SIG-M5 treated with dmso at 0.1 percent for 504 hours (cell line): ENCODE results near the gene ZNF415.
A peak's percentile ranks its signal among the peaks of the same experiment; 100 is the strongest.
"Not testable (repeated sequence)": the region's sequence is repeated elsewhere in the genome, so short reads cannot be mapped to it uniquely, and the experiment has no call there.

Experiments
- DNase-seq: peaks from one replicate; lab custom pipeline; 2025; ENCODE audit not compliant: unreplicated experiment; lab: John Stamatoyannopoulos, UW

Gene ZNF415

DNA sequence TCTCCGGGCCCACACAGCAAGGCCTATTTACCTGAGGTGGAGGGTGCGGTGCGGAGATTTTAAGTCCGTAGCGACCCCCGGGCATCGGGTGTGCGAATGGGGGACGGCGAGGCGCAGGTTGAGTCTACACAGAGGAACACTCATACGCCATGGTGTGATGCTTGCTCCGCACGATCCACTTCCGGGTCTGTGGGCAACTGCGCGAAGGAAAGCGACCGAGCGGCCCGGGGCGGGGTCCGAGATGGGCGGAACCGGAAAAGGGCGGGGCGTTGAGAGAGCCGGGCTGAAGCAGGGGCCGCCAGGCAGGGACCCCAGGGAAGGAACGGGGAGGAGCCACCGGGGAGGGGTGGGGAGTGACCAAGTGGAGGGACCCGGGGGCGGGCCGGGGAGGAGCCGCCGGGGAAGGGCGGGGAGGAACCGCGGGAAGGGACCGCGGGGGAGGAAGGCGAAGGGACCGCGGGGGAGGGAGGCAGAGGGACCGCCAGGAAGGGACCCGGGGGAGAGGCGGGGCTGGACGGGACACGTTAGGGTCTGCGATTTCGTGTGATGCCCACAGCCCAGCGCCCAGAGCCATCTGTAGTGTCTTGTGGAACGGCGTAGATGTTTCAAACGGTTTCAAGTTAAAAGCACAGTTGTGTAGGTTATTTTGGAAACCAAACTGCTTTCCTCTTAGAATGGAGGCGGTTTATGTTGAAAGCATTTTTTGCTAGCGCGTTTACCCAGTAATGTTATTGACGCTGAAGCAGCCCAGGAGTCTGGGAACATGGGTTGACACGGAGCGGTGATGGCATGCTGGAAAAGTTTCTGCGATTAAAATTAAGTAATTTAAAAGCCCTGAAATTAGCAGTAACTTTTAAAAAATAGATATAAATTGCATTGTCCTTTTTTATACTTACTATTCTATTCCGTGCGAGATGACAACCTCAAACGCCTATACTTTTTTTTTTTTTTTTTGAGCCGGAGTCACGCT lies 29.2 kb downstream of the ZNF415 start, which contains the start of gene ZNF160:
TSS of gene ZNF160 (minus strand) at position 189 of the 970 bp plus-strand sequence. CDS start 17,146 bp downstream, outside the sequence.
- peak; percentile 71 for DNase-seq

DNA sequence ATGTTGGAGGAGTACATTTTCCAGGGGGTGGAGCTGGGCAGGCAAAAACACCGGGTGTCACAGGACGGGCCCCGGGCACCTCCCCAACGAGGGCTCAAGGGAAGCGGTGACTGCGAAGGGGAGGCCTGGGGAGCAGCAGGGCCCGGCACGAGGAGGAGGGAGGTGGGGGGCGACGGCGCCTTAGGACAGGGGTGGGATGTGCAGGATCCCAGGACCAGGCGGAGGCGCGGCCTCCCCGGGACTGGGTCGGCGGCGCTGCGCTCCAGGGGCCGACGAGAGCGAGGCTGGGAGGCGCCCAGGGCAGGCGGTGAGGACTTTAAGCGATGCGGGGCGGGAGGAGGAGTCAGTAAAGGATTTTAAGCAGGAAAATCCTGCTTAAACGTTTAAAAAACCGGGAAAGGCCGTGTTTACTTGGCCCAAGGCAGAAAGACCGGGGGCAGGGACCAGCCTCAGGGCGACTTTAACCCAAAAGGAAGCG lies 29.9 kb downstream of the ZNF415 start:
- no peak for DNase-seq

DNA sequence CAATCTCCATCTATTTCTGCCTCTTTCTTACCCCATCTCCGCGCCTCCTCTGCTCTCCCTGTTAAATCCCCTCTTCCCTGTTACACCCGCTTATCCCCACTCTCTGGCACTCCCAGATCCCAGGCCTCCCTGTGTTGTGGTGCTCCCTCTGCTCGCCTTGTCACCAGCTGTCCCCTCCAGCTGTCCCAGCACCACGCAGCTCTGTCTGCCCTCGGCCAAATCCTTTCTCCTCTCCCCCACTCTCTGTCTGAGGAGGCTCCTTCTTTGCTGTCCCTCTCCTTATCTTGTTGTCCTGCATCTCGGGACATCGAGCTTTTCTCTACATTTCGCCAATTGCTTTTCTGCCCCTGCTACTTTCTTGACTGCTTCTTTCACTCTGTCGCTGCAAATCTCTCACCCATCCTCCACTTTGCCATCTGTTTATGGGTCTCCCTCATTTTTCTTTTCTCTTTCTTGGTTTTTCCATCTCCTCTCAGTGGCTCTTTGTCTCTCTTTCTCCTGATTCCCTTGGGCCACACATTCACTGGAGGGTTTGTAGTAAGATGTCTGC lies 30.4 kb downstream of the ZNF415 start:
- DNase-seq, result no peak

DNA sequence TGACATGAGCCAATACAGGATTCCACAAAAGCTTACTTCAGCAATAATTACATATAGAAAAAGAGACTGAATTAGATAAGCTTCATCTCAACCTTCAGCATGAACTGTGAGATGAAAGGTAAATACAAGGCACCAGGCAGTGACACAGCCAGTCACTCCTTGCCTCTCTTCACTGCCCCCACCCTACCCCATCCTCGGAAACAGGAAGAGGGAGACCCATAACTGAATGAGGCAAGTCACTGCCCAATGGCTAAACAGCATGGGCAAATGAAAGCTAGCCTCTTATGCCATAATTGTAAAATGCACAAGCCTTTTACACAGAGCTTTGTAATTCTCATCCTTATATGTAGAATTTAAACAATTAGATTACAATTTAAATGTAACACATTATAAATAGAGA lies 31.2 kb downstream of the ZNF415 start:
- DNase-seq, result no peak

DNA sequence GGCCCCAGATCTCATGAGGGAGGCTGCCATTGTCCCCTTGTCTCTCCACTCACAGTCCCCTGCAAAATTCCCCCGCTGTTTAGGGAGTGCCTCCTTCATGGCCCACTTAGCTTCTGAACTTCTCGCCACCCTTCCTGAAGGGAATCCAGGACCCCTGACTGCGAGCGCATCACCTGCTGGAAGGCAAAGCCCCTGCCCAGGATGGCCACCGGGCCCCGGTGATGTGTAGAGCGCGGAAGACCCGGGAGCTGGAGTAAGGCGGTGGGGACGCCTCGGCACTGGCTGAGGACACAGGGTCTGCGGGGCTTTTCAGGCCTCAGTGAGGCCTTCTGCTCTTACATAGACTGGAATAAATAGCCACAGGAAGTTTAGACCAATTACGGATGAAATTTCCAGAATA lies 34.1 kb downstream of the ZNF415 start:
- DNase-seq, result not testable (repeated sequence)

GRCh38 chr19:53096982-53097690 lies 35.6 kb downstream of the ZNF415 start:
- not testable (repeated sequence) for DNase-seq

DNA sequence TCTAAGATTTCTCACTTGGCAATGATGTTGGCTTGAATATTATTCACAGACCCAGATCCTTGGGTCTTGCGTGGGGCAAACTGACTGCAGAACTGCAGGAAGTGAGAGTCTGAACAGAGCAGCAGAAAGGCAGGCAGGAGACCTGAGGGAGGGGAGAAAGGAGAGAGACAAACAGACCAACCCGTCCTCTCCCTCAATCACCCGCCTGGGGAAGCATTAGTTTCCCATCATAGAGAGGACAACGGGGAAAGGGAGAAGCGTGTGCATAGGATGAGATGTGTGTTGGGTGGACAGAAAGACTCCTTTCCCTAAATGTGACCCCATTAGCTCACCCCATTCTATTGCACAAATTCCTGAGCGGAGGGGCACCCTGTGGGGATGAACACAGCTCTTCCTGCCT lies 36.1 kb downstream of the ZNF415 start:
- DNase-seq, result not testable (repeated sequence)

GRCh38 chr19:53094754-53095575 lies 37.7 kb downstream of the ZNF415 start:
- DNase-seq, result no peak

GRCh38 chr19:53092723-53093122 lies 40.0 kb downstream of the ZNF415 start:
- DNase-seq, result no peak

DNA sequence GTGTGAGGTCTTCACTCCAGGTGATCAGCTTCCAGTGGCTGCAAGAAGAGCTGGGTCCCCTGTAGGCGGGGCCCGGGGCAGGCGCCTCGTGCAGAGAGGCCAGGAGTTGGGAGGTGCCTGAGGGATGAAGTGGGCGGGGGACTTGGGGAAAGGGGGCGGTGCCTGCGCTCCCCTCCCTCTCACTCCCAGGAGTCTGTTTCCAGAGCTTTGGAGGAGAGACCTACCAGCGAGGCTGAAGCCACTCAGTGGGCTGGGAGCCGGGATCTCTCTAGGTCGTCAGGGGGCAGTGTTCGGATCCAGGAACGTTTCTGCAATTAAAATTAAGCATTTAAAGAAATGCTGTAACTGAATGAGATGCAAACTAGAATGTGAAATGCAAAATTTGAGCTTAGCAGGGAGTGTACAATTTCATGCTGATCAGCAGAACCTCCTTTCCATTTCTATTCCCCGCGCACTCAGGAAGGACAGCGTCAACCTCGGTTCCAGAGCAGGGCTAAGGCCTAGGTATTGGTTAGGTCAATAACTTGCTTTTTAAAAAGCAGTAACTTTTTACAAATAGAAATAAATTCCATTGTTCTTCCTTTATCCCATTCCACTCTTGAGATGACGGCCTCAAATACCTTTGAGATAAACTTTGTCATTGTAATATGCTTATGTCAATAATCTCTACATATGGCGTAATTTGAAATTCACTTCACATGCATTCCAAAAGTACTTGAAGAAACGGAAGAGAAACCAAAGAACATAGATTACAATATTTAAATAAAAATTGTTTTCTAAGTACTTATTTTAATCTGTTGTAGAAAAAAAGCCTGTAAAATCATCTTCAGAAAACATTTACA lies 41.1 kb downstream of the ZNF415 start:
- DNase-seq, result no peak

- no peak for DNase-seq
These were observed 44.6 kb downstream of the ZNF415 start for GRCh38 chr19:53088091-53088490.

DNA sequence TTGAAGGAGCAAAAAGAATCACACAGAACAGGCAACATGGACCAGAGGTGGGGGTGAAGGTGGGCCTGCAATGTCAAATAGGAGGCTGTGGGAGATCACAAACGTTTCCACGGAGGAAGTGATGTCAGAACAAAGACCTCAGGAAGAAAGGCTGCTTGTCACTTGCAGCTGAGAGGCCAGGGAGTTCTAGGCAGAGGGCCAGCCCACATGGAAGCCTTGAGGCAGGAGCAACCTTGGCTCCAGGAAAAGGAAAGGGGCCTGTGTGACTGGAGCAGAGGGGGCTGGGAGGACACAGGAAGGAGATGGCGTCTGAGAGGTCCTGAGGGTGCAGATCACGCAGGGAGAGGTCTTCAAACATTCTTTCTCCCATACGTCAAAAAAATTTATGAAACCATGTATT lies 45.8 kb downstream of the ZNF415 start:
- DNase-seq, result no peak

DNA sequence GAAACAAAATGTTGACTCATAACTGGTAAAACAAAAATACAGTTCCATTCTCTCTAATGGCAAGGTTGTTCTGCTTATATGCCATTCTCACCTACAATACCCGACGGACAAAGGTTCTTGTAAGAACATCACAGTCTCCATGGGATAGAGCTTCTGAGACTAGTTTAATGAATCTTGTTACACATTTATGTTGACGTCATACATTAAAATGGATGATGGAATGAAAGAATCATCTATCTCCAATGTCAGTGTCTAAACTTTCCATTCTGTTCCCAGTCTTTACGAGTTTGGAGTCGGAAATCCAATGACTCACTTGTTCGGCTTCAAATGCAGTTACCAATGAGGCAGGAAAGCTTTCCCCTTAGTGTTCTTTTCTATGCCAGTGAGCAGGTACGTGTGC lies 47.2 kb downstream of the ZNF415 start:
- DNase-seq, result no peak

DNA sequence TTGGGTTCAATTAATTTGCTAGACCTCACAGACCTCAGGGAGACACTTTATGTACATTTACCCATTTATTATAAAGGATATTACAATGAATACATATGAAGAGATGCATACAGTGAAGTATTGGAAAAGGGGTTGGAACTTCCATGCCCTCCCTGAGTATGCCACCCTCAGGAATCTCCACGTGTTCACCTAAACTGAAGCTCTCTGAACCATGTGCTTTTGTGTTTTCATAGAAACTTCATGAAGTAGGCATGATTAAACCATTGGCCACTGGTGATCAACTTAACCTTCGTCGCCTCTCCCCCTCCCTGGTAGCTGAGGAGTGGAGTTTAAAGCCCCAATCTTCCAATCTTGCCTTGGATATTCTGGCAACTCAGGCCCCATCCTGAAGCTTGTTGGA lies 49.8 kb downstream of the ZNF415 start:
- DNase-seq, result no peak

DNA sequence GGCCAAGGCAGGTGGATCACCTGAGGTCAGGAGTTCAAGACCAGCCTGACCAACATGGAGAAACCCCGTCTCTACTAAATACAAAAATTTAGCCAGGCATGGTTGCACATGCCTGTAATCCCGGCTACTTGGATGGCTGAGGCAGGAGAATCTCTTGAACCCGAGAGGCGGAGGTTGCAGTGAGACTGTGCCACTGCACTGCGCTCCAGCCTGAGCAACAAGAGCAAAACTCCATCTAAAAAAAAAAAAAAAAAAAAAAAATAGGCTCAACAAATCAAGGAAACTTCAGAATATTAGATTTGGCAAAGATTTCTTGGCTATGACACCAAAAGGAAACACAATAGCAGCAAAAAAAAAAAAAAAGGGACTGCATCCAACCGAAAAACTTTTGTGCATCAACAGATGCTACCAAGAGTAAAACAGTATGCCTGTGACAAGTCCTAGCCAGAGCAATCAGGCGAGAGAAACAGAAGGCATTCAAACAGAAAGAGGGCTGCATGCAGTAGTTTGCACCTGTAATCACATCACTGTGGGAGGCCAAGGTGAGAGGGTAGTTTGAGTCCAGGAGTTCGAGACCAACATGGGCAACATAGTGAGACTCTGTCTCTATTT lies 53.3 kb downstream of the ZNF415 start:
- no peak for DNase-seq

DNA sequence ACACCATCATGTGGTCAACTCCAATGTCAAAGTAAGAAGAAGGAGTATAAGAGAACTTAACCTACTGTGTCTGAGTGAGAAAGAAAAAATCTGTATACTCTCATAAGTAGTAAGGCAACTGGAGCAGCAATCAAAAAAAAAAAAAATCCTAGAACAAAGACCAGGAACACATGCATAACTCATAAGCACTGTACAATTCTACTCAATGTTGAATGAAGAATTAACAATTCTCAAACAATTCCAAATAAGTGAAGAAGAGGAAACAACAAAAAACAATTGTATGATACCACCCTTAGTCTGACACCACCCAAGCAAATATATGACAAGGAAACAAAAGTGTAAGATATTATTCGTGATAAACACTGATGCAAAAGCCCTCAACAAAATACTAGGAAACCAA lies 54.0 kb downstream of the ZNF415 start:
- no peak for DNase-seq

DNA sequence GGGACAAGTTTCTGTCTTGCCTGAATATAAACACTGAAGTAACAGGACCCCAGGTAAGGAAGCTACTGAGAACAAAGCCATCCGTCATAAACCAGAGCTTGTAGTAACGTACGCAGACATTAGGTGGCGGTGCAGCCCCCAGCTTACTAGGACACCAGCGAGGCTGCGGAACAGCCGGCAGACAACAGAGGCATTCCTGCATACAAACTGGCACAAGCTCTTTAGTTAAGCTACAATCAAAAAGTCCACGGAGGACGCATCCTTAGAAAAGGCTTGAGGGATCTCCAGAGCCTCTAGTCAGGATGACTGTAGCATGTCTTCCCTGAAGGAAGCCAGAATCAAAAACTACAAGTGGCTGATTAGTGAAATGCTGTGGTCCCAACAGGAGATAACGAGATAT lies 55.7 kb downstream of the ZNF415 start:
- no peak for DNase-seq

- no peak for DNase-seq
These were observed 63.9 kb downstream of the ZNF415 start for GRCh38 chr19:53068834-53069233.

DNA sequence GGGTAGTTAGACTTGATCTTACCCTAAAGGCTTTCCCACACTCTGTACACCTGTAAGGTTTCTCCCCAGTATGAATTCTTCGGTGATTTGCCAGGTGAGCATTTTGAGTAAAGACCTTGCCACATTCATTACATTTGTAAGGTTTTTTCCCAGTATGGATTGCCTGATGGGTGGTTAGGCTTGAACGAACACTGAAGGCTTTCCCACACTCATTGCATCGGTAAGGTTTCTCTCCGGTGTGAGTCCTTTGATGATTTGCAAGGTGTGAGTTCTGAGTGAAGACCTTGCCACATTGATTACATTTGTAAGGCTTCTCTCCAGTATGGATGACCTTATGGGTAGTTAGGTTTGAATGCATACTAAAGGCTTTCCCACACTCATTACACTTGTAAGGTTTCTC lies 64.5 kb downstream of the ZNF415 start:
- DNase-seq, result no peak
